Lower leg skin (tissue), 3 donors: ENCODE measurements around the gene SYNGR2.

Experiments
- CTCF ChIP-seq, 3 donors: fragments of 450-650 bp; IDR thresholded peaks; one replicate each; pipeline ENCODE4 v1.5.1; 2016; ENCODE audit warnings: antibody characterized with exemption in 3 of 3, mild to moderate bottlenecking in 3 of 3, moderate library complexity in 2 of 3
- POLR2A ChIP-seq, 2 donors: fragments of 450-650 bp; IDR thresholded peaks; one replicate each; pipeline ENCODE4 v1.6.1; 2016 to 2017; ENCODE audit warnings: antibody characterized with exemption in 2 of 2, mild to moderate bottlenecking in 1 of 2, moderate library complexity in 1 of 2

GRCh38 chr17:78141437-78142118 lies 26.8 kb upstream of the SYNGR2 start:
- TF ChIP-seq CTCF (IDR thresholded peaks at IDR 0.05) (no peak), POLR2A (IDR thresholded peaks at IDR 0.05) (no peak)
